ENCODE data around the gene LIX1L.

LIX1L gene

DNA sequence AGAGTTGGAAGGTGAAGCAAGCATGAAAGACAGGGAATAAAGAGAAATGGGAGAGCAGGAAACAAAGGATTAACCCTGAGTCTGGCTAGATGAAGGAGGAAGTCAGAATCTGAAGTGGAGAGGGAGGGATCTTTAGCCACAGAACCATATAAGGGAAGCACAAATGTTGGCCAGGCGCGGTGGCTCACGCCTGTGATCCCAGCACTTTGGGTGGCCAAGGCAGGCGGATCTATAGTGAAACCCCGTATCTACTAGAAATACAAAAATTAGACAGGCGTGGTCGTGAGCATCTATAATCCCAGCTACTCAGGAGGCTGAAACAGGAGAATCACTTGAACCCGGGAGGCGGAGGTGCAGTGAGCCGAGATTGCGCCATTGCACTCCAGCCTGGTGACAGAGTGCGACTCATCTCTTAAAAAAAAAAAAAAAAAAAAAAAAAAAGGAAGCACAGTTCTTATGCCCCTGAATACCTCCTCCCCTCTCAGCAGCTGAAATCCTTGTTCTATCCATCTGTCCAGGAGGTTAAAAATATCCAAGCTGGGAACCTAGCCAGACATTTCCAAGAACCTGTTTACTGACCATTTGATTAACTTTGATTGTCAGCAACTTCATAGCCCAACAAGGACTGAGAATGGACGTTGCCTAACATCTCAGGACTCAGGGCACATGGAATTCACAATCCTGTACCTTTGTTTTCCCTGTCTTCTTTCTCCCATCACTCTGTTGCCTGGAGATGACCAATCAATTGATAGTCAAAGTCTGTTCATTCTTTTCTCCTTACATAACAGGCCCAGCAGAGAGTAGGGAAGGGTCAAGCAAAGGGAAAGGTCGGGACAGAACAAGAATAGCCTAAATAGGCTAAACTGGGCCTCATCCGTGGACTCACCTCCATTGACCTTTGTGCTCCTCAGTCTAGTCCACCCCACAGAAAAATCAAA, 28.0 kb upstream of the LIX1L start:
- peak; percentile 64 for DNase-seq (ENCODE audit: low read depth, low spot score)

DNA sequence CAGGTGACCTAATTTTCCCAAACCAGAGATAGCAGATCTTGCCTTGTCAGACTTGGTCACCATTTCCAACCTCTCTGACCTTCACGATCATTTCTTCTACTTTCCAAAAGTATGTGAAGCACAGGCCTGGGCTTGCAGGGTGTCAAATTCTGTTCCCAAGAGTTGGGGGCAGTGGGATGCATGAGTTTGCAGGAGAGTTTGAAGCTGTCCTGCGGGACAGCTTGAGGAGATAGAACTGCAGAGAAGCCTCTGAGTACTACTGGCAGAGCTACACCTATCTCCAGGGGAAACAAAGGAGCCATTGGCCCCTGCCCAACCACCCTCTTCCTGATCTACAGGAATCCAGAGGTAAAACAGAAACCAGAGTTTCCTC, 27.3 kb upstream of the LIX1L start:
- no peak for DNase-seq (ENCODE audit: low read depth, low spot score)

DNA sequence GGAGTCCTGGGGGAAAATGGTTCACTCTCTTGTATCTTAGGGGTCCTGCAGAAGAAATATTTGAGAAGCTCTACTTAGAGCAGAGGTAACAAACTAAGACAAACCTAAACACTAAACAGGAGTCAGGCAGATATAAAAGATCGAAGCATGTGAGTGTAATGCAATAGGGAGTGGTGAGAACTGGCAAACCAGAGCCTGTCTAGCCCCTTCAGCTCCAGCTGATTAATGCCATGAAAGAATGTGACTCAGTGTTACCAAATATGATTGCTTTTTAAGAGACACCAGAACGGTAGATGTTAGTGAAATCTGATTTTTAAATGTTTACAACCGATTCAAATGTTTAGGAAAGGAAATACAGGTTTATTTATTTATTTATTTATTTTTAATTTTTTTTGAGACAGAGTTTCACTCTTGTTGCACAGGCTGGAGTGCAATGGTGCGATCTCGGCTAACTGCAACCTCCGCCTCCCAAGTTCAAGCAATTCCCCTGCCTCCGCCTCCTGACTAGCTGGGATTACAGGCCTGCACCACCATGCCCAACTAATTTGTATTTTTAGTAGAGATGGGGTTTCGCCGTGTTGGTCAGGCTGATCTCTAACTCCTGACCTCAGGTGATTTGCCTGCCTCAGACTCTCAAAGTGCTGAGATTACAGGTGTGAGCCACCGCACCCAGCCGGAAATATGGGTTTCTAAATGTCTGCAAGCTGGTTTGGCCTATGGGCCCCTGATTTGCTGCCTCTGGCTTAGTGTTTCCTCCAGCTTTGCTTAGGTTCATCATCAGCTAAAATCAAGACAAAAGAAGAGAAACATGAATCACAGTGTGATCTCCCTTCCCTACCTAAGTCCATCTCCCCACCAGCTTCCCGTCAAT, 26.4 kb upstream of the LIX1L start:
- no peak for DNase-seq (ENCODE audit: low read depth, low spot score)

DNA sequence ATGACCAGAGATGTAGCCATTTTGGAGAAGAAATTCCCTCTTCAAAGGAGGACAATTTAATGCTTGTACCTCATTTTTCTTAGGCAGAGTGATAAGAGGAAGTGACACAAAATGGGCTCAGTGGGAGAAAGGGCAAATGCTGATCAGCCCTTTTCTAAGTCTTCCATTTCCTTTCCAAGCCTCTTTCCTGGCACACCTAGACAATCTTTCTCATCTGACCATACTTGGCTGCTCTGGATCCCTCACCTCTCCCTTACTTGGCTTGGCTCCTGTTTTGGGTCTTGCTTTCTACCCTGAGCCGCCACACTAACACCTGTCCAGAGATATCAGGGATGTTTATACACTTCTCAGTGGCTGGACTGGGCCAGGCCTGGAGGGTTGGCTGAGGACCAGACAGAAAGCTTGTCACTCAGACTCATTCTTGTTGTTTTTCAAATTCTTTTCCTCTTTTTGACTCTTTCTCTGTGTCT, 25.4 kb upstream of the LIX1L start:
- no peak for DNase-seq (ENCODE audit: low read depth, low spot score)

DNA sequence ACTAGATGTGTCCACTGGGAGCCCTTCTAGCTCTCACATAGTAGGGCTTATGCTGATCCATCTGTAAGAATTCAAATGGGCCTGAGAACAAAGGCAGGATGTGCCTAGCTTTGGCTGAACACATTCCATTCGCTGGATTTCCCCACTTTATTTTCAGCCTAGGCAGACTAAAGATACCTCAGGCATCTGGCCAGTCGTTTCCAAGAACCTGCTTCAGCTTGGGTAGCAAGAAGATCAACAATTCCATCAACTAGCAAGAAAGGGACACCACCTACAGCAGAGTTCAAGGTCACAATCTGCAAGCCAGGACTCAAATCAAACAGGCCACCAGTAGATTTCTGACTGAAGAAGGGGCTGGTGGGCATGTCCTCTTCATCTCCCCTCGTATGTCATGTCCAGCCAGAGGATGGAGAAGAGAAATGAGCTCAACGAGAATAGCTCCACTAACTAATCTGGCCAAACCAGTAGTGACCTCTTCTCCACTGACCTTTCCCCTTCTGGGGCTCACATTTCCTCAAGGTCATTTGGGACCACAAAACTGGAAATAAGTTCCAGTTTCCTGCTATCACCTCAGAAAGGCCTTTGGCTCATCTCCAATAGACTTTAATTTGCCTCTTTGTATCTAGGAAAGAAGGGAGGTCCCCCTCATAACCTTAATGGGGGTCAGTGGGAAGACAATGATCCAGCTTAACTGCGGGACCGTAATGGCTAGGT, 24.4 kb upstream of the LIX1L start:
- no peak for DNase-seq (ENCODE audit: low read depth, low spot score)

DNA sequence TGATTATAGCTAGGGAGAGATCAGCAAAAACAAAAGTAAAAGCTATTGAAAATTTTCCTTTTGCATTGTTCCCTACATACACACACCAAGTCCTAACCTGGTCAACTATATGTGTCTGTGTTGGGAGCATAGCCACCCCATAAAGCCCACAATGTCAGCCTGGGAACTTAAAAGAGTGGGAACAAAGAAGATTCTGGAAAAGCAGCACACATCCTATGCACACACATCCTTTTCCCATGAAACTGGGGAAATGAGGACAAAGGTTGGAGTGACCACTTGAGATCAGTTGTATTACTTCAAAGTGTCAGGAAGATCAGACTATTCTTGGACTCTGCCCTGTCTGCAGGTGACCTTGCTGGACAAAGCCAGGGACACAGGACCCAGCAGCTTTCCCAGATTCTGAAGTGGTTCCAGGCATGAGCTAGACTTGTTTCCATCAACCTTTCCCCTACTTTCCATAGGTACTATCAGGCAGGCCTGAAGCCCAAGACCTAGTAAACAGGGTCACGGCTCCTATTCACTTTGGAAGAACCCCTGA, 22.7 kb upstream of the LIX1L start:
- DNase-seq (ENCODE audit: low read depth, low spot score) = no peak

DNA sequence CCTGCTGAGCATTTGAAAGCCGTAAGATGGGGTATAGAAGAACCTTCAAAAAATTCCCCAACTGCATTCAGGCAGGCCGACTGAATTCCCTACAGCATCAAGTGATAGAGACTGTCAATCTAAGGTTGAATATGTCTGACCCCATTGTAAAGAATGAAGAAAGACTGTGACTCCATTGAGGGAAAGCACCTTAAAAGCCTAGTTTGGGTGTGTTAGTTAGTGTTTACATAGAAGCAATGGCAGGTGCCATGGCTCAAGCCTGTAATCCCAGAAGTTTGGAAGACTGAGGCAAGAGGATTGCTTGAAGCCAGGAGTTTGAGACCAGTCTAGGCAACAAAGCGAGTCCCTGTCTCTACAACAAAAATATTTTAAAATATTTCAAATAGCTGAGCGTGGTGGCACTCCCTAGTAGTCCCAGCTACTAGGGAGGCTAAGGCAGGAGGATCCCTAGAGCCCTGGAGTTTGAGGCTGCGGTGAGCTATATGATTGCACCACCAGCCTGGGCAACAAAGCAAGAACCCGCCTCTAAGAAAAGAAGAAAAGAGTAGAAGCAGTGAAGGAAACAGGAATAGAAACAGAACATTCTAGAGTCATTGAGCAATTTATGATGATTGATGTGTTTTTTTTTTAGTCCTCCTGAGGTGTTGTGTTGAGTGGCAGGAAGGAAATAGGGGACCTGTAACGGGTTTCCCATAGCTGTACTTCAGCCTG, 22.1 kb upstream of the LIX1L start:
- DNase-seq (ENCODE audit: low read depth, low spot score) = no peak

DNA sequence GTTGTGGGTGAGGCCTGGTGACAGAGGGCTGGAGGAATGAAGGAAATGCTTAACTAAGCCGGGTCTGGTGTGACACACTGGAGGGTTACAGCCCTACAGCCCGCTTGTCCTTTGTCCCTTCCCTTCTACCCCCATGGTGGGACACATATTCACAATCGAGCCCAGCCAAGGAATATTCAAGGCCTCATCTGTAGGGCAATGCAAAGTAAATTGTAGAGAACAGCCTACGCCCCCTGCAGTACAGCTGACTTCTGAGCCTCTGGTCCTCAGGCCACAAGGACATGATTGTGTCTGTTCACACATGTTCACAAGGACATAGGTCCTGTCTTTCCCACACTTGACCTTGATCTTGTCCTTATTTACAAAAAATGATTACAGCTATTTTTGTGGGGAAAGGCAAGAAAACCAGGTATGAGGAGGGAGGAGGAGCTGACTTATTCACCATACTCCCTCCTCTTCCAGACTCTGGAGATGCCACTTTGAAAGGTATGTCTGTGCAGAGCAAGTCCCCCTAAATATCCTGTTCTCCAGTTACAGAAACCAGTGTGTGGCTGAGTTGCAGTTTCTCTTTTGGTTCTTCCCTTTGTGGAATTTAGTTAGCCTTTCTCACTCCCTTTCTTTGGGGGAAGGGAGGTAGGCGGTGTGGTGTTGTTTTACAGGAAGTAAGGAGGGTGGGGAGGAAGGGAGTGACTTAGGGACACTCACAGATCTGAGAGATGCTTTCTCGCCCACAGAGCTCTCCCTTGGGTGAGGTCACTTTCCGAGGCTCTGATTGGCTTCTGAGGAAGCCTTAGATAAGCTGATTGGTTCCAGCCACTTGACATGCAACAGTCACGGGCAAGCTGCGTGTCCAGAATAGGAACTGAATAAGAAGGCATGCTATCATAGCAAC, 21.3 kb upstream of the LIX1L start:
- peak; percentile 99 for DNase-seq (ENCODE audit: low read depth, low spot score)

DNA sequence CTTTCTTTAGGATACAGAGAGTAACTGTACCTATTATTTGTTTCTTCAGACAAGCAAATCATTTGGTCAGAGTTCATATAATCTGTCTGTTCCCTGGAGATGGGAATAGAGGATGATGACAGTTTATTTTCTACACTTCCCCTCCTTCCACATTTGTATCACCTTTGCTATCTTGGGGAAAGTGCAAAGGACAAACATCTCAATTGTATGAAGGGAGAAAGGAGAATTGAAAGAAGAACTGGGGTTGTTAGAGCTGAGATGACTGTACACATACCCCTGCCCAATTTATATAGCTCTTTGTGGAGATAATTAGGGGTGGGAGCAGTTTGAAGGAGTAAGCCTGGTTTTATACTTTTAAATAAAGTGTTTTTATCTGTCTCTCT, 20.6 kb upstream of the LIX1L start:
- no peak for DNase-seq (ENCODE audit: low read depth, low spot score)

DNA sequence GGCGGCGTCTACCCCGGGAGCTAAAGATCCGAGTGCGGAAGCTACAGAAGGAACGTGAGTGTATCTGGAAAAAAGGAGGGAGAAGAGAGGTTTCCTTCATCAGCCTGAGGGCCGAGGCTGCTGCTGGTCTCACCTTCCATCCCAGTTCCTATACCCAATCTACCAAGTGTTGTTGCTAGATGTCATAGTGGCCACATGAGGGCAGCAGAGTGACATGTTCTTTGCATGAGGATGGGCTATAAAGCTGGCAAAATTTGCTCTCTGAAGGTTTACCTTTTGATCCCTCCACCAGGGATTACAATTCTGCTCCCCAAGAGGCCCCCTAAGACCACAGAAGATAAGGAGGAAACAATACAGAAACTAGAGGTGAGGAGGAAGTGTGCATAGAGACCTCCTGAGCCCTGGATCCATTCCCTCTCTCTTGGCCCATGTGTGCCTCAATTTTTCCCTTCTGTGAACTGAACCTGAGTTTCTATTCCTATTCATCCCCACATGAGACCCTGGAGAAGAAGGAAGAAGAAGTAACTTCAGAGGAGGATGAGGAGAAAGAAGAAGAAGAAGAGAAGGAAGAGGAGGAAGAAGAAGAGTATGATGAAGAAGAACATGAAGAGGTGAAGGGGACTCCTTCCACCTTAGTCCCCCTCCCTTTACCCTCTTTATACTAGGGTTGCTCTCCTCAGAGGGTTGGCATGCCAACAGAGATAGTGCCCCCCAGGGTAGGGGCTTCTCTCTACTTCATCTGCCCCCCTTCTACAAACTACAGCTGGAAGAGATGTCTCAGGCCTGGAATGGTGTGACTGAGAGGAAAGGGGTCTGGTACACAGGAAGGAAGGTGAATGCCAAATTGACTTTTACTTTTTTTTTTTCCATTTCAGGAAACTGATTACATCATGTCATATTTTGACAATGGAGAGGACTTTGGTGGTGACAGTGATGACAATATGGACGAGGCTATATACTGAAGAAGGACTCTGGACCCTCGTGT, 20.0 kb upstream of the LIX1L start:
- DNase-seq (ENCODE audit: low read depth, low spot score) = peak; percentile 90

DNA sequence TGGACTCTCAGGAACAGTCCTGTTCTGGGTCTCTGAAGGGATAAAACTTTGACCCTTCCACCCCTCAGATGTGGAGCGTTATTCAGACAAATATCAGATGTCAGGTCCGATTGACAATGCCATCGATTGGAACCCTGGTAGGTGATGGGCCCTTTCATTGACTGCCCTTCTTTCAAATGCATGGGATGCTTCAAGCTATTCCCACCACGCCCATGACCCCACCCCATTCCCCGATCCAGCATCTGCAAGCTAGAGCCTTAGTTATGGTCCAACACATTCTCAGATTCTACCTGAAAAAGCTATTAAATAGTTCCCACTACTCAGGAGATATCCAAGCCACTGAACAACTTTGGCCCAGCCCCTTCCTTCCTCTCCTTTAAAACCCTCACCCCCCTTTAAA, 19.2 kb upstream of the LIX1L start:
- DNase-seq (ENCODE audit: low read depth, low spot score) = no peak

DNA sequence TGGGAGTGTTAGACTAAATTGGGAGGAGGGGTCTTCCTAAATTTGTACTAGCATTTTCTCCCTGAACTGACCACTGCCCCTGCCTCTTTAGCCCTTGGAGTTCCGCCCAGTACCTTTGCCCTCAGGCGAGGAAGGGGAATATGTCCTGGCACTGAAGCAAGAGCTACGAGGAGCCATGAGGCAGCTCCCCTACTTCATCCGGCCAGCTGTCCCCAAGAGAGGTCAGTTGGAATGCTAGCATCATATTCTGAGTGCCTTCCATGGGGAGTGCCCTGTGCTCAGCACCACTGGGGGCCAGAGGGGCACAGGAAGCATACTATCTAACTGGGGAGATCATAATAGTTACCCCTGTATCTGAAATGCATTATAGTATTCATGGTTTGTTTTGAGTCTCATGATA, 17.4 kb upstream of the LIX1L start:
- no peak for DNase-seq (ENCODE audit: low read depth, low spot score)

DNA sequence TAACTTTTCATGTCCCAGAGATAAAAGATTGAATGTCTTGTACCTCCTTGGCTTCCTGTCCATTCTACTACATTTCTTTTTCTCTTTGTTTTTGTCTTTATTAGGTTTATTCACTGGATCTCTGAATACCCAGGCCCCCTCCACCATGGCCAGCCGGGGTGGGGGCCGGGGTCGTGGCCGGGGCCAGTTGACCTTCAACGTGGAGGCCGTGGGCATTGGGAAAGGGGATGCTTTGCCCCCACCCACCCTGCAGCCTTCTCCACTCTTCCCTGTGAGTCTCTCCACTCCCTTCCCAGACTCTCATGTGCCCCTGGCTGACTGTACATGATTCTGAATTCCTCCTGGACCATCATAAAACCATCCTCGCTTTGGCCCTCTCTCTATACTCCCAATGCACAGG, 16.9 kb upstream of the LIX1L start:
- DNase-seq (ENCODE audit: low read depth, low spot score) = no peak

DNA sequence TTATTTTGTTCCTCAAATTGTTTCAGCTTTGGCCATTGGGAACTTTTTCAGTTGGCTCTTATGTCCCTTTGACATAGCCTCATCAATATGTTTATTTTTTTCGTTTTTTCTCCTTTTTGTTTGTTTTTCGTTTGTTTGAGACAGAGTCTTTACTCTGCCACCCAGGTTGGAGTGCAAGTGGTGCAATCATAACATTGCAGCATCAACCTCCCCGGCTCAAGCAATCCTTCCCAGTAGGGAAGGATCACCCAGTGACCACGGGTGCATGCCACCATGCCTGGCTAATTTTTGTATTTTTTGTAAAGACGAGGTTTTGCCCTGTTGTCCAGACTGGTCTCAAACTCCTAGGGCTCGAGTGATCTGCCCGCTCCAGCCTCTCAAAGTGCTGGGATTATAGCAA, 14.8 kb upstream of the LIX1L start:
- no peak for DNase-seq (ENCODE audit: low read depth, low spot score)

DNA sequence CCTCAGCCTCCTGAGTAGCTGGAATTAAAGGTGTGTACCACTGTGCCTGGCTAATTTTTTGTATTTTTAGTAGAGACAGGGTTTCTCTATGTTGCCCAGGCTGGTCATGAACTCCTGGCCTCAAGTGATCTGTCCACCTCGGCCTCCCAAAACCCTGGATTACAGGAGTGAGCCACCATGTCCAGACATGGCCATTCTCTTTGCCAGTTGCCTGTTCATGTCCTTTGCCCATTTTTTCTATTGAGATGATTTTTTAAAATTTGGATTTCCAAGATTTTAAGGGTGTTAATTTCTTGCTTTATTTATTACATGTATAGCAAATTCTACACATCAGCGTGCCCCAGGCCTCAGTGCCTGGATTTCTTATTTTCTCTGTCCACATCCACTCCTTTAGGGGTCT, 9.5 kb upstream of the LIX1L start:
- no peak for DNase-seq (ENCODE audit: low read depth, low spot score)

DNA sequence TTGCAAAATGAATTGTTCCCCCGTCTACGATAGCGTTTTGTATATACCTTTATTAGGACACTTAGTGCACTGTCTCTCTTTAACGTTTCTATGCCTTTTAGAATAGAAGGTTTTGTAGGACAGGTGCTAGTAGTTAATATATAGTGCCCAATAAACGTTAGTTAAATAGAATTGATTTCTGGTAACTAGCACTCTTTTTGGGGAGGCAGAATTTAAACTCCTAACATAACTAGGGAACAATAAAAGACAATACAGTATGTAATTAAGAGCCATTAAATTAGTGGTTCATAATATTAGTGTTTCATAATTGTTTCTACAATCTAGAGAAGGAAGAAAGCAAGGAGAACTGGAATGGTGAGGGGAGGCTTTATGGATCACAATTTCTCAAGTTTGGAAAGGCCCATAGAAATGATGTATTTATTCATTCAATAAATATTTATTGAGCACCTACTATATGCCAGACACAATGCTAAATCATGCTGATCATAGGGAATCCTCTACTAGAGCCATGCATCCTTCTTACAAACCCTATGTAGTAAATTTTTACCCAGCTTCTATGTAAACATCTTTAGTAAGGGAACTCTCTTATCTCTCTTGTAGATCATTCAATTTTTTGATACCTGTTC, 7.4 kb upstream of the LIX1L start:
- DNase-seq (ENCODE audit: low read depth, low spot score) = no peak

DNA sequence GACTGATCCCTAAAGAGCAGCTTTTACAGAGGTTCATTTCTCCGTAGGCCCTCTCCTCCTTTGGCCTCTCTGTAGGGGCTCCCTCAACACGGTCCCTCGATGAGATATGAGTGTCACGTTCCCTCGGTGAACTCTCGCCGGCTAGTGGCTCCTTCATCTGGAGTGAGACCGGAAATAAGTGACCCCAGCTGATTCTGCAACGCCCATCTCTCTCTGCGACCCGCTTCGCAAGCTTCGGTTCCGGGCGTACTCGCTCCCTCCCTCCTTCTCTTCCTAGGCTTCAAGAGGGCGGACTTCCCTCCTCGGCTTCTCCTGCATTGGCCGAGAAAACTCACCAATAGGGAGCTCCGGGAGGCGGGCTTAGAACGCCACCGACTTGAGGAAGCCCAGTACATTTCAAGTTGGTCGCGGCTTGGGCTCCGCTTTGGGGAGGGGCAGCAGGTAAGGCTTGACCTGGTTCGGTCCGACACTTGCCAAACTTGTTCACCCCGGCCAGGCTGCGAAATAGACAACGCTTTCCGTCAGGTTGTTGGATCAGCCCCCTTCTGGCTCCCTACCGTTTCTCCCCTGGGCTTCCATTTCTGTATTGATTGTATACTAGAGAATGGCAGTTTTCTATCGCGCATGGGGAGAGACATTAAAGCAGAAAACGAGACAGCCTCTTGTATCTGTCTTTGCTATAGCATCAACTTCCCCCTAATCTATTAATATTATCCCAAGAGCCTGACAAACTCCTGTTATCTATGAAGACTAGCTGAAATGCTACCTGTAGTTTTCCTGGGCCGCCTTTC, 6.7 kb upstream of the LIX1L start, which contains the start of the genes ANKRD34A and POLR3GL:
ANKRD34A (minus strand) TSS at position 248 of the 791 bp plus-strand sequence. CDS start 2,816 bp downstream, outside the sequence.
POLR3GL (plus strand) TSS at position 363 of the 791 bp plus-strand sequence. CDS start 10,176 bp downstream, outside the sequence.
- peak; percentile 96 for DNase-seq (ENCODE audit: low read depth, low spot score)
